SW480 (cell line): Measurements from ENCODE around the gene MVD.

Experiments
- DNase-seq: peaks from one replicate; pipeline ENCODE4 v3.0.0-alpha.2; 2016; ENCODE audit warnings: low spot score

MVD gene

DNA sequence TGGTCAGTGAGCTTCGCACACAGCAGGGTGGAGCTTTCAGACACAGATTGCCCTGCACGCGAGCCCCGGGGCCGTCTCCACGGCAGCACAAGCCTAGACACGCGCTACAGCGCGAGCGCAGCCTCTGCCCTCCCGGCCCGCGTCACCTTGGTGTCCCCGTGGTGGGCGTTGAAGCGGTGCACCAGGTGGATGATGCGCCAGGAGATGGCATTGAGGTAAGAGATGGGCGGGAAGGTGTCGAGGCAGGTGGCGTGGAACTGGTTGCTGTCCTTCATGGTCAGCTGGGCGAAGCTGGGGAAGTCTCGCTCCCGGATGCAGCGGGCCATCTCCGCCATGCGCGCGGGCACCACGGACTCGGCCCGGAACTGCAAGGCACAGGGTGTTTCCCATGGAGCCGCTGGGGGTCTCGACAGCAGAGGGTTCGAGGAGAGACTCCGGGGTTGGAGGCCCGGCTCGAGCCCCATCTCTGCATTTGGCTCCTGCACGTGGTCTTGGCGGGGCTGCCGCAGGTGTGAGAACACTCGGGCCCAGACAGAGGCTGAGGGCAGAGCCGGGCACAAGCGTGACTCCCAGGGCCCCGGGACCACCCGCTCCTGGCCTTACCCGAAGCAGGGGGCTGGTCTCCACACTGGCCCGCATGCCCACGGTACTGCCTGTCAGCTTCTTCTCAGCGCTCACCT, 7.7 kb downstream of the MVD start:
- DNase-seq = no peak

DNA sequence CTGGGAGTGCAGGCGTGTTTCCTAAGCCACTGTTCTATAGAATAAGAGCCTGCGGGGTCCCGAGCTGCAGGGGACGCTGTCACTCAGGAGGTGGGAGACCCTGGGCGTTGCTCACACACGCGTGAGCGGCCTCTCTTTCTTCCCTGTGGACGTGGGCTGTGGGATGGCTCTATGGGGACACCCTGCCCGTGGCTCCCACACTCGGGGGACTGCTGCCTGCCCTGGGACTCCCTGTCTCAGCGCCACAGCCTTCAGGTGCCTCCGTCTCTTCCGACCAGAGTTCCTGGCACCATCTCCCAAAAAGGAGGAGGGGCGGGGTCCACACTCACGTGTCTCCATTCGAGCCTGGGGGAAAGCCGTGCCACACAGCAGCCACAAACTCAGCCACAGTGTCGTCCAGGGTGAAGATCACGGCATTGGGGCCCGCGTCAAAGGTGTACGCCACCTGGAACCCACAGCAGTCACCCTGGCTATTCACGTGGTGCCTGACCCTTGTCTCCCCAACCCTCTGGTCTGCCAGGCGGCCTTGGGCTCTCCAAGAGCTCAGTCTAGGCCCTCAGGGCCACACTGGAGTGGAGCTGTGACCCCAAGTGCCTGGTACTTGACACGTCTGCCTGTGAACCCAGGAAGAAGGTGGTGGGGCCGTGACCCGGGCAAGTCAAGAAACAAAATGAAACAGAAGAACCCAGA, 8.4 kb downstream of the MVD start:
- DNase-seq = no peak

DNA sequence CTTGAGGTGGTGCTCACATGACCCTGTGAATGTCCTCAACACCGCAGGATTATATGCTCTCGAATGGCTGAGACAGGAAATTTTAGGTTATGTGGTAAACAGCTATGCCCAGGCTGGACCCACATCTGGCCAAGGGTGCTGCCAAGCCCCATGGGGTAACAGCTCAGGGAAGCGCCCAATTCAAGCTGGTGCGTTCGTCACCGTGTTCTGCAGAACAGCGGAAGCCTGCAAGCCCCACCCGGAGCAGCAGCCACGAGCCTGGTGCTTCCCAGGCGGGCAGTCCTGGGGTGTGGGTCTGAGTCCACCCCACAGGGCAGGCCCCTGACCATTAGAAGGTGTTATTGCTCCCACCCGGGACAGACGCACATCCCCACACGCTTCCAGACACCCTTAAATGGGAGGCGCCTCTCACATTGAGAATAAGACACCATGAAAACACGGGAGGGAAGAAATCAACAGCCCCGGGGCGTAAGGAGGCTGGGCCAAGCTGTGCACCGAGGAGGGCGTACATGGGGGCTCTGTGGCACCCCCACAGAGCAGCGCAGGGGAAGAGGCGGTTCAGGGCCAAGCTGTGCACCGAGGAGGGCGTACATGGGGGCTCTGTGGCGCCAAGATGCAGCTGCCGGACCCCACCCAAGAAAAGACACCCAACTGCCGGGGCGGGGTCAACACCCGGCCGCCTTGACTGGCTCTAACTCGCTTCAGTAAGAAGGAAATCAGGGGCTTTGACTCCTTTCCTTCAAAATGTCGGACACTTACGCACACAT, 9.1 kb downstream of the MVD start:
- no peak for DNase-seq

DNA sequence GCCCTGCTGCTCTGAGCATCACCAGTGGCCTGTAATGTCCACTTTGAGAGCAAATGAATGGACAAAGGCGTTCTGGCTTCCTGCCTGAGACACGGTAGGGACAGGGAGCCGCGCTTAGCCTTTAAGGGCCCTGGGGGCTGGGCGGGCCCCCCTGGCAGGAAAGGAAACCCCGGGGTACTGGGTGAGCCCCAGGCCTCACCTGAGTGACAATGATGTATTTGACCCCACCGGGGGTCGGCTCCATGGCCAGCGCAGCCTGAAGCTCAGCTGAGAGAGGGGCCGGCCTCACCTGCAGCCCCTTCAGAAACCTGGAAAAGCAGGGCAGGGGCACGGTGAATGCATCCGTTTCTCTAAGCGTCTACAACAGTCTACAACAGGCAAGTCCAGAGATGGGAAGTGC, 9.8 kb downstream of the MVD start:
- no peak for DNase-seq

DNA sequence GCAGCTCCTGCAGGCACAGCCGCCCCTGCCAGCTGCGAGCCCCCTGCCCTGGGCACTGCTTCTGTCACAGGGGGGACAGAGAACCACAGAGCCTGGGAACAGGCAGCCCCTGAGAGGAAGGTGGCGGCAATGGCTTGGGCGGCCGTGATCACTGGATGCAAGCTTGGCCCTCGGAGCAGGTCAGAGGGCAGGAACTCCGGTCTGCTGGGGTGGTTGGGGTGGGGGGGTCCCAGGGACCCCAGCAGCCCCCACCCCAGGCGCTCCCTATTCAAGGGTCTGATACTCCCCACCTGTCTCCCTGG, 10.2 kb downstream of the MVD start:
- DNase-seq = no peak

DNA sequence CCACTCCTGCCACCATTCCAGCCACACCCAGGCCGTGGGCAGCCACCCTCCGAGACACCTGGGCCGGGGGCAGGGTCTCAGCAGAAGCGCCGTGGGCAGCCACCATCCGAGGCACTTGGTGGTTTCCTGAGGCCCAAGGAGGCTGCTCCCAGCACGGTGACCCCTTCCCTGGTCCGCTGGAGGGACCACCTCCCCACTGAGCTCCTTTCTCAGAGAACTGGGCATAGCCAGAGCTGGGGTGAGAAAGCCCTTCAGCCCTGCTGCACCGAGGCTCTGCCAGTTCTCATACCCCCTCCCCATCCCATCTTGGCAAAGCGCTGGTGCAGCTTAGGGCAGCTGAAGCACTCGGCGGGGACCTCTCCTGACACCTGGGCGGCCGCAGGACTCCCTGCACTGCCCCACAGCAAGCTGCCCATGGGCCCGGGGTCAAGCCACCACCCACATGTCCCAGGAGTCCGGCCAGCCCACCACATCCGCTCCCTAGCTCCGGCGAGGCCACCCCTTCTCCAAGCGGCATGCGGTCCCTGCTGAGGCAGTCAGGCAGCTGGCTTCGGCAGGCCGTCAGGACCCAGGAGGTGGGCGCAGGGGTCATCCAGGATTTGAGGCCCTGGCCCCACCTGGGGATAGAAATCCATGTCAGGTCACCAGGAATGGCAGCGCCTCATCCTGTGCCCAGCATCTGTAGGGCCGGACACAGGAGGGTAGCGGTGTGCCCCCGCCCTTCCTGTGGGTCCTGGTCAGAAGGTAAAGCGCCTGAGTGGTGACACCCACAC, 10.7 kb downstream of the MVD start:
- DNase-seq = no peak

DNA sequence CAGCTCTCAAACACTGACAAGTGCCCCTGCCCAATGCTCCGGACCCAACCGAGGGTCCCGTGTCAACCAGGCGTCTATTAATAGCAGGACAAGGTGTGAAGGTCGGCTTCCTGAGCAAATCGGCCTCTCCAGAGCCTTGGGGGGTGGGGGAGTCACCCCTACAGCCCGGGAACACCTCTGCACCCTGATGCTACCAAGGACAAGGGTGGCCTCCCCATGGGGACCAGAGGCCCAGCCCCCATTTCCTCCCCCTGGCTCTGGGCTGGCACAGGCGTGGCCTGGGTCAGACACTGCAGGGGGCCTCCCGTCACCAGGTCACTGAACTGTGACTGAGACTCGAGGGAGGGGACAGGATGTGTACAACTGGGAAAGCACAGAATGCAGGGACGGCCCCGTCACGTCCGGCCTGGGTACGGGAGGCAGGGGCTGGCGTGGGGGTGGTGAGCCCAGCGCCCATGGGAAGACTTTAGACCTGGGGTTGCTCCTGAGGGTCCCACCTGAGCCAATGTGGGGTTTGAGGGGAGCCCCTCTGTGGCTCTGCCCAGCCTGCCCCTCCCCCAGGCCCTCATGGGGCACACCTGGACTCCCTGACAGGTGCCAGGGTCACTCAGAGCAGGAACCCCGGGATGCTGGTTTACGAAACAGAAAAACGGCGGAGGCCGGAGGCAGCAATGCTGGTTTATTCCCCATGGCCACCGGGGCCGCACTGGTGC, 11.5 kb downstream of the MVD start:
- DNase-seq = peak; percentile 42

DNA sequence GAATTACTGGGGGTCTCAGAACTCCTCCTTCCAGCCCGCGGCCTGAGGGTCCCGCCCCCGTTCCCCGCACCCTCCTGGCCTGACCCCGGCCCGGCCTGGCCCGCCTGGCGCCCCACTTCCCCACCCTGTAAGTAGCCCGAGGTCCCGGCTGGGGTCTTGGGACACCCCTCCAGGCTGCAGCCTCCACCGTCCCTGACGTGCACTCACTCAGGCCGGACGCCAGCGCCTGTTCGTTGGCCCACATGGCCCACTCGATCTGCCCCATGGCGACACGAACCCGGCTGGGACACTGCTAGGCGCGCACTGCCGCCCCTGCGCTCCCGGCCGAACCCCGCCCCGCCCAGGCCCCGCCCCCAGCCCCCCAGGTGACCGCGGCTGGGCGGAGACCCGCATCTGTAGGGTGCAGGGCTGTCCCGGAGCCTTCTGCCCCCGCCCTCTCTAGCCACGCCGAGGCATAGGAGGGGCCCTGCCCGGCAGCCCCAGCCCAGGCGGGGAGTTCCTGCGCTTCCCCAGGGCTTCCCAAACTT, 12.1 kb downstream of the MVD start, which contains the start of gene CYBA:
CYBA (minus strand) TSS at position 305 of the 527 bp plus-strand sequence; CDS start at position 265, 40 bp downstream.
- peak; percentile 63 for DNase-seq

DNA sequence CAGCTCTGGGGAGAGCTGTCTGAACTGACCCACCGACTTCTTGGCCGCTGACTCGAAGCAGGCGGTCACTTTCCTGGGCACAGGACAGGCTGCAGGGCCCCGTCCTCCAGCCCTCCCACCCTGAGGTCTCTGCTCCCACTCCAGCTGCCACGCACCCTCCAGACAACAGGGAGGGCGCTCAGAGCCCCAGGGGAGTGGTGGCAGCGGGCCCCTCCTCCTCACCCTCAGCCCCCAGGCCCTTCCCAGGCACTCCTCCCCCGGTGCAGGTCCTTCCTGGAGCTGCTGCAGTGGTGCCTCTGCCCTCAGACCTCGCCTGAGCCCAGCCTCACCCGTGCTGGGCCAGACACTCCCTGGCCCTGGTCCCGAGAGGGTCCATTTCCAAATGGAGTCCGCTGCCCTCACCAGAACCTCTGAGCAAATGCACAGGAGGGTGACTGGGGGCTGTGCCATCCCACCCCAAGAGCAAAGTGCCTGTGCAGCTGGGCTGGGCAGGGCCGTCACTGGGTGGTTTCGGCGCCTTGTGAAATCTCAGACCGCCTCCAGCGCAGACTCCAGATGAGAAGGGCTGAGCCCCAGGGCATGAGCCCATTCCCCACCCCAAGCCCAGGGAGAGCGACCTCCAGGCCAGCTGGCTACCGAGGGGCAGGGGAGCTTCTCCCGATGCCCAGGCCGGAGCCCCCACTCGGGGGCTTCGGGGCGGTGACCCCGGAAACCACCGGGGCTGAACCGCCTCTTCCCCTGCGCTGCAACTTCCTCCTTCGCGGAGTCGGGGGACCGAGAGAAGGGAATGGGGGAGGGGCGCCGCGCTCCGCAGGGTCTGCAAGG, 12.8 kb downstream of the MVD start:
- DNase-seq = no peak

DNA sequence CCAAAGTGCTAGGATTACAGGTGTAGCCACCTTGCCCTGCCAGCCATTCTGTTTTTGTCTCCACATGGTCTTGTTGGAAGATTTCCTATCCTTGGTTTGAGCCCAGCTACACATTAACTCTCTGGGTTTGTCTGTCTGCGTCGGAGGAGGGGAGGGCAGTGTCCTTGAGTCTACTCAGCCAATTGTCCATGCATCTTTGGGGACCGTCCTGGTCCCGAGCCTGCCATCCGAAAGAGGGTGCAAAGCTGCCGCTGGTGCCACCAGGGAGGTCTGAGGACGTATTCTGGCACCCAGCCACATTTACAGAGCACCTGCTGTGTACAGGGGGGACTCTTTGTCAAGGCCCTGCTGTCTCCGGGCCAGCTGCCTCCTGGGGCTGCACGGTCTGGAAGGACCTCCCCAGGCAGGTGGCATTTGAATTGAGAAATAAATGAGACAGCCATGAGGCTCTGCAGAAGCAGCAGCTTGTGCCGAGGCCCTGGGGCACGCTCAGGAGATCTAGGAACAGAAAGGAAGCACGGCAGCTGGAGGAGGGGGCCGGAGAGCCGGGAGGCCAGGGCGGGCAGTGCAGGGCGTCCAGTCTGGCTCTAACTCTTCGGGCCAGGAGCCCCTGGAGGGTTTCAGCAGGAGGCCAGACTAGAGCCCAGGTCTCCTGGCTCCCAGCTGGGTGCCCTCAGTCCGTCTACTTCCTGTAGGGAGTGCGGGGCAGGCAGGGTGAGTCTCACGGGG, 13.5 kb downstream of the MVD start:
- no peak for DNase-seq

DNA sequence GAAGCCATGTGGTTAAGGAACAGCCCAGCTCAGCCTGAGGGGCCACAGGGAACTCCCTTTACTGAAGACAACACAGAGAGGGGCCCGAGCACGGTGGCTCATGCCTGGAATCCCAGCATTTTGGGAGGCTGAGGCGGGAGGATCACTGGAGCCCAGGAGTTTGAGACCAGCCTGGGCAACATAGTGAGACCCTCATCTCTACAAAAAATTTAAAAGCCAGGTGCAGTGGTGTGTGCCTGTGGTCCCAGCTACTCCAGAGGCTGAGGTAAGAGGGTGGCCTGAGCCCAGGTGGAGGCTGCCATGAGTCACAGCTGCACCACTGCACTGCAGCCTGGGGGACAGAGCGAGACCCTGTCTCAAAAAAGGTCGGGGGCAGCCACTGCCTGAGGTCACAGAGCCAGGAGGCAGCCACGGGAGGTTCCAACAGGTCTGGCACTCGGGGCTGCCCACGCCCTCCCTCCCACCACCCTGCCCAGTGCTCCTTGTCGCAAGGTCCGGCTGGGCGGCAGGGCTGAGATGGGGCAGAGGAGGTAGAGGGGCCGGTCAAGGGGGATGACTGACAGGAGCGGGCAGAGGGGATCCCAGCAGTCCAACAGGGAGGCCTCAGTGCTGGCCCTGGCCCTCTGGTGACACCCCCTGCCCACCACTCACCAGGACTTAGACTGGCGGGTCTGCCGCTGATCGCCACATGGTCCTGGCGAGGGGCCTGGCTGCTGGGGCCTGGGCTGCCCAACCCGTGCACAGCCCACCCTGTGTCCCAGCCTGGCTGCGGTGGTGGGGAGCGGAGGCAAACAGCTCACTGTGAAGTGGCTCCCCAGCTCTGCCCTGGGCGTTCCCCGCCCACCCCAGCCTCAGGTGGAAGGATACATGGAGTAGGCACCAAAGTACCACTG, 15.5 kb downstream of the MVD start:
- DNase-seq = no peak

DNA sequence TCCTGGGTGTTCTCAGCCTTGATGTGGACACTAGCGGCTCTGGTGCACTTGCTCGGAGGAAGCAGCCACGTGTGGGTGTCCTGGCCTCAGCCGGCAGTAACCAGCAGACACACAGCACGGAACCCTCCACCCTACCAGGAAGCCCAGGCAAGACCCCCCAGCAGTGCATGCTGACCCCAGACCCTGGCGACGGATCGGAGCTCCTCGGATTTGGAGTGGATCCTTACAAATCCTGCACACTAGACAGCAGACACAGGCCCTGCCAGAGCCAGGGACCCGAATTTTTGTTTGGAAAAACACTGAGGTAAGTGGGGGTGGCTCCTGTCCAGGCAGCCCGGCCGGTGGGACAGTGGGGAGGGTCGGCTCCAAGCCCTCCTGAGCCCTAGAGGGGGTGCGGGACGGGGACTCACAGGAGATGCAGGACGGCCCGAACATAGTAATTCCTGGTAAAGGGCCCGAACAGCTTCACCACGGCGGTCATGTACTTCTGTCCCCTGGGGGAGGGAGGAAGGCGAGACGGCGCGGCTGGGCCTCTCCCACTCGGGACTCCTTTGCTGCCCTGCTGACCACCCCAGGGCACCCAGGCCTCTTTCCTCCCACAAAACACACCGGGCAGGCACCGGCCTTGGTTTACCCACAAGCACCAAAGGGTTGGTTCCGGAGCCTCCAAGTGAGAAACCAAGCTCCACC, 16.4 kb downstream of the MVD start:
- DNase-seq = no peak

DNA sequence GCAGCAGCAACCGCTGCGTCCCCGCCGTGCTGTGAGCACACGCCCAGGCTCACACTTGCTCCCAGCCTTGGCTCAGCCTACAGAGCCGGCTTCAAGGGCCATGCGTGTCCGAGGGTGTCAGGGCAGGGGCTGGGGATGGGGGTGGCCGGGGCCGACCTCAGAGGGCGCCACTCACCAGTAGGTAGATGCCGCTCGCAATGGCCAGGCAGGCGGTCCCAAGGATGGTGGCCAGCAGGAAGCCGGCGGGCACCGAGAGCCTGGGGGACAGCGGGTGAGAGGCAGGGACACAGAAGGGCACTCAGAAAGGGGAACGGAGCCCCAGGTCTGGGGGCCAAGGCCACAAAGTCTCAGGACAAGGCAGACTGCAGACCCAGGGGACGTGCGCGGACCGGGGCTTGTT, 16.9 kb downstream of the MVD start:
- DNase-seq = no peak

DNA sequence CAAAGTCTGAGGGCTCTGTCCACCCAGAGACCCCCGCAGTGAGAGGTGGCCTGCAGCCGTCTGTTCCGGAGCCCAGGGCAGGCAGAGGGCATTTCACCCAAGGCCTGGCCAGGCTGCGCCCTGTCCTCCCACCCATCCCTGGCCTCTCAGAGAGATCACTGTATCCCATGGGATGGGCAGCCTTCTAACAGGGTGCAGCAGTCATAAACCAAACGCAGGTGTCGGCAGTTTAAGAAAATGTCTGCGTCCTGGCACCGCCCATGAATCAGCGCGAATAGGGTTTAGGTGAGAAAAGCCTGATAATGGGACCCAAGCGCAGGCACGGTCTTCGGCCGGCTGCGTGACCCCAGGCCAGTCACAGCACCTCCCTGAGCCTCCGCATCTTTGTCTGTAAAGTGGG, 17.4 kb downstream of the MVD start:
- DNase-seq = no peak

DNA sequence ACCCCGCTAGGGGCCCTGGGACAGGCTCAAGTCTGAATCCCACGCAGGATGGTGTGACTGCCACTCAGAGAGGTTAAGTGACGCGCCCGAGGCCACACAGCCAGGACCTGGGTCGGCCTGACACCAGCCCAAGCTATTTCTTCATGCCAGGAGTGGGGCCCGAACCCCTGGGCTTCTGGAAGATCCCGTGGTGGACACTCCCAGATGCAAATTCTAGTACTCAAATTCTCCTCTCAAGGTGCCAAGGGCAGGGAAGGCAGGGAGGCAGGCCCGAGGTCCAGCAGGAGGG, 19.3 kb downstream of the MVD start:
- DNase-seq = no peak

DNA sequence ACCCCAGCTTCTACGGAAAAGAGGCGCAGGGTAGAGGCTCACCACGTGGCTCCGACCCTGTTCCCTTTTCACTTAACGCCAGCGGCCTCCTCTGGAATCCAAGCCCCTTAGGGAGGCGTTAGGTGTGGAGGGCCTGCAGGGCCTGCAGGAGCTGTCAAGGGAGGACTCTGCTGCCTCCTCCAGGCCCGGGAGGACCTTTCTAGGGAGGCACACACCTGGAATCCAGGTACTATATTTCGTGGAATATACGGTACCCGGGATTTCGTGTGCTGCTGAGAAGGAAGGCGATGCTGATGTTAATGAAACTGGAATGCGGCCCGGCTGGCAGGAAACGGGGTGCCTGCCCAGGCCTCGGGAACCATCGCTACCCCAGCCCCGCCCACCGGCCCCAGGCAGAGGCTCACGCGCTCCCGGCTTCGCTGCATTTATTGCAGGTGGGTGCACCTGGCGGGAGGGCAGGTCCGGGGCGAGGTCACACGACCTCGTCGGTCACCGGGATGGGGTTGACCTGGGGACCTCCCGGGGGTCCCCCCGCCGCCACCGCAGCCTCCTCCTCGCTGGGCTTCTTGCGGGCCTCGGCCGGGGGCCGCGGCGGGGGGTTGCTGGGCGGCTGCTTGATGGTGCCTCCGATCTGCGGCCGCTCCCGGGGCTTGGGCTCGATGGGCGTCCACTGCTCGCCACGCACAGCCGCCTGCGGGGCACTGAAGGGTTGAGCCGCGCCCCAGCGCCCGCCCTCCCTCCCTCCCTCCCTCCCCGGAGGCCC, 19.8 kb downstream of the MVD start:
- DNase-seq = no peak

DNA sequence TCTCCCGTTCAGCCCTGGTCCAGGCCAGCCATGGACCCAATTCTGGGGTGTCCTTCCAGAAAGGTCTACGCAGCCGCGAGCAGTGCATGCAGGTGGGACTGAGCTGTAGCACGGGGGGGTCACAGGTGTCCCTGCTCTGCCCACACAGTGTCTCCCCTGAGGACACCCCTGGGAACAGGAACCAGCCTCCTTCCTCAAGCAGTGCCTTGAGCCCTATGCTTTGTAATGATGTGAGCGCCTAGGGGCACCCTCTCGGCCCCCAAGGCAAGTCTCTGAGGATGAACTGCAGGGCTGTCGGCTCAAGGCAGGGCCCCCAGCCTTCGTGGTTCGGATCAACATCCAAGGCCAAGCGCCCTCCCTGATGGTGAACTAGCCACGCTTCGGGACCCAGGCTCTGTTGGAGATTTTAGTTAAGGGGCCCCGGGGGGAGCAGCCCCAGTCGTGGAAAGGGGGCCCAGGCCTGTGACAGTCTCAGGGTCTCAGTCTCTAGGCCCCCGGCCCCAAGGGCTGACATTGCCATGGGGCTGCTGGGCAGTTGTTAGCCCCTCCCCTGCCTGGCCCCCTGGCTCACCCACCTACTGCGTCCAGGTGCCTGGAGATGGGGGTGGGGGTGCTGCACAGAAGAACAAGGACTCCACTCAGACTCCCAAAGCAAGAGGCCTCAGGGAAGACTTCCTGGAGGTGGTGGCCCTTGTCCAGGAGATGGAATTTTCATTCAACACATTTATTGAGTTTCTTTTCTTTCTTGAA, 22.2 kb downstream of the MVD start:
- DNase-seq = no peak
